MM.1S (cell line): ENCODE data around the gene RNASEL.

Experiments used
- EZH2 ChIP-seq: fragments of 300-600 bp; sonication (generic); optimal IDR thresholded peaks from 2 replicates; pipeline ENCODE3; 2017; ENCODE audit warnings: low read depth, mild to moderate bottlenecking, antibody characterized with exemption, low read length, mixed read lengths
- EZH2phosphoT487 ChIP-seq: fragments of 300-600 bp; sonication (generic); IDR thresholded peaks from 2 replicates; pipeline ENCODE4 v1.6.1; 2018; ENCODE audit warnings: antibody characterized with exemption, low read length
- TF ChIP-seq, protein P1 (sequence below): fragments of 300-600 bp; sonication (generic); IDR thresholded peaks from 2 replicates; pipeline ENCODE4 v1.5.1; 2016; ENCODE audit warnings: antibody characterized with exemption, low read length, mixed read lengths

DNA sequence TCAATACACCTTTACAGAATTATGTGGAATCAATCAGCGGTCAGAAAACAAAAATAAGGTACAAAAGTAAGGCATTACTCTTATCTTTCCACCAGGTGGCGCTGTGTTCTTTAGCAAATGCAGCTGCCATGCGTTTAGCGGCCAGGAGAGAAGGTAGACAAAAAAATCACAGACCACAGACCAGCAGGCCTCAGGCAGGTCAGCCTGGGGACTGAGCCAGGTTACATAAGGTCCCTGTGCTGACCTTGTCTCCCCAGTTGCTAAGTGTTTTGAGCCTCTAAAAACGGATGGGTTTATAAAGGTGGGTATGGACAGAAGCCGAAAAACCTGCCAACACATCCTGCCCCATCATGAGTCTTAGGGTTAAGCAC lies 12.3 kb upstream of the RNASEL start:
- TF ChIP-seq, protein P1, sequence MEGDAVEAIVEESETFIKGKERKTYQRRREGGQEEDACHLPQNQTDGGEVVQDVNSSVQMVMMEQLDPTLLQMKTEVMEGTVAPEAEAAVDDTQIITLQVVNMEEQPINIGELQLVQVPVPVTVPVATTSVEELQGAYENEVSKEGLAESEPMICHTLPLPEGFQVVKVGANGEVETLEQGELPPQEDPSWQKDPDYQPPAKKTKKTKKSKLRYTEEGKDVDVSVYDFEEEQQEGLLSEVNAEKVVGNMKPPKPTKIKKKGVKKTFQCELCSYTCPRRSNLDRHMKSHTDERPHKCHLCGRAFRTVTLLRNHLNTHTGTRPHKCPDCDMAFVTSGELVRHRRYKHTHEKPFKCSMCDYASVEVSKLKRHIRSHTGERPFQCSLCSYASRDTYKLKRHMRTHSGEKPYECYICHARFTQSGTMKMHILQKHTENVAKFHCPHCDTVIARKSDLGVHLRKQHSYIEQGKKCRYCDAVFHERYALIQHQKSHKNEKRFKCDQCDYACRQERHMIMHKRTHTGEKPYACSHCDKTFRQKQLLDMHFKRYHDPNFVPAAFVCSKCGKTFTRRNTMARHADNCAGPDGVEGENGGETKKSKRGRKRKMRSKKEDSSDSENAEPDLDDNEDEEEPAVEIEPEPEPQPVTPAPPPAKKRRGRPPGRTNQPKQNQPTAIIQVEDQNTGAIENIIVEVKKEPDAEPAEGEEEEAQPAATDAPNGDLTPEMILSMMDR: peak; percentile 94
- no peak for TF ChIP-seq EZH2phosphoT487
- no peak for TF ChIP-seq EZH2
